ENCODE results near the gene GPLD1. TPM values are rescaled to one million over a fixed set of nuclear protein-coding genes. Genes with fewer than 3 reads are reported as not detected.

The GPLD1 gene
- total and polyA plus RNA-seq, 9 of the 15 experiments (the other 6 are each of a cell fraction or from before 2014, with no cell fraction given), result 0.11 to 1.3 (median 0.82) TPM

DNA sequence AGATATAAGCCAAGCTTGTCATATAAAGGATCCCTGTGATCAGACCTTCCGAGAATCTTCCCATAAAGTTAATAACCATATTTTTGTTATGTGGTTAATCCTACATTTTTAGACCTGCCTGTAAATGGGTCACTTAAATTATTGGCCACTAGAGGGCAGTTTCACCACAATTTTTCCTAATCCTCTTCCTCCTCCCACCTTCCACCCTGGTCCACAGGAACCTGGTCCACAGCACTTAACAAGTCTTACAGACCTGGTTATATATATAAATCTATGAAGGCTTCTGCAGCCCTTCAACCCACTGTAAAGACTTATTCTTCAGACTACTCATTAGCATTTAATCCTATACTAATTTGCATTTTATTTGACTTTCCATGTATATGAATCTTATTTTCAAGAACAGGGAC is 58.3 kb downstream of the GPLD1 start:
- BruUV-seq (replicated peaks), result no TSS peak
- ChIA-PET POLR2A (no interaction called here), CTCF (ENCODE audit: low intra/inter-chr PET ratio) (interaction anchor here (0.6 to 0.9 kb wide), 3 partner anchors 45 to 264 kb away, joined by 3 to 4 read pairs (median 4); no protein-coding TSS in a partner anchor)
- DNase-seq (ENCODE audit: extremely low read depth in 1 of 4, low spot score in 3 of 4) (peak; percentile 67 to 71 (median 68)), ATAC-seq (peak; percentile 90), FAIRE-seq (peak; percentile 71)
- H3K27me3 ChIP-seq (ENCODE audit: control insufficient read depth in 2 of 2, insufficient read depth in 2 of 2, low read length in 2 of 2), result no peaks in the 10 kb centered on the region
- H3K4me3 ChIP-seq, result no peak overlapping the region
- no peaks in the 10 kb centered on the region; the same call in 1 of the 2 replicates for H3K9me3 ChIP-seq (replicated peaks; ENCODE audit: control insufficient read depth, insufficient read depth, low read depth, low read length)
- in situ Hi-C loops (cut with MboI), result no loop called here
- intact Hi-C loops (cut with micrococcal nuclease), result loop anchor here (1.0 to 5.0 kb wide), 3 partner anchors 90 to 640 kb away; no protein-coding TSS in a partner anchor
- no peaks in the 10 kb centered on the region for H3K79me2 ChIP-seq (ENCODE audit: control insufficient read depth, insufficient read depth, low read length)
- H3K27ac ChIP-seq (ENCODE audit: extremely low read depth, low read depth, low read length), result no peak overlapping the region
- H3K36me3 ChIP-seq (ENCODE audit: control insufficient read depth, insufficient read depth, low read length), result peaks cover 25% of the 10 kb centered on the region; the same call in 1 of the 3 replicates
- peaks cover 0 to 8% of the 10 kb centered on the region in 2 experiments; a peak in 3 of 5 replicates for H3K4me1 ChIP-seq (replicated peaks in 1 of 2; ENCODE audit: control insufficient read depth in 2 of 2, insufficient read depth in 2 of 2, low read length in 2 of 2)
- H4K20me1 ChIP-seq (replicated peaks; ENCODE audit: control insufficient read depth, insufficient read depth, low read length), result no peaks in the 10 kb centered on the region
- no peak overlapping the region for H2AFZ ChIP-seq (ENCODE audit: low read depth, low read length)
- no peak overlapping the region for H3K9ac ChIP-seq (ENCODE audit: insufficient read depth in 1 of 2, low read depth in 2 of 2, low read length in 2 of 2)
- H3K4me2 ChIP-seq (ENCODE audit: insufficient read depth, low read length), result no peak overlapping the region
- no peaks in the 10 kb centered on the region for H3K9me1 ChIP-seq (ENCODE audit: control insufficient read depth, insufficient read depth, low read length)
- 21% methylated on average over 1 of the region's 1 CpG for WGBS (ENCODE audit: insufficient coverage, low coverage, missing lambda C conversion rate)
- TF ChIP-seq EZH2 (IDR thresholded peaks at IDR 0.05; ENCODE audit: borderline replicate concordance, low read depth, low read length), result no peak
- TF ChIP-seq NCOA4 (IDR thresholded peaks at IDR 0.05; ENCODE audit: partially characterized antibody), result no peak
- no peak for TF ChIP-seq SMARCE1 (IDR thresholded peaks at IDR 0.05)
- TF ChIP-seq TRIM28 (IDR thresholded peaks at IDR 0.05), result peak; percentile 94
- TF ChIP-seq STAG1 (CRISPR knock-in tag; IDR thresholded peaks at IDR 0.05; ENCODE audit: borderline replicate concordance), result no peak
- TF ChIP-seq ZNF444 (CRISPR knock-in tag; IDR thresholded peaks at IDR 0.05), result no peak
- TF ChIP-seq TCFL5 (CRISPR knock-in tag; conservative IDR thresholded peaks at IDR 0.05), result no peak
- TF ChIP-seq CBX5 (IDR thresholded peaks at IDR 0.05; ENCODE audit: borderline replicate concordance, low read depth), result peak; percentile 90
- TF ChIP-seq HDAC1 (IDR thresholded peaks at IDR 0.05), result no peak
- no peak for TF ChIP-seq RNF2 (IDR thresholded peaks at IDR 0.05)
- TF ChIP-seq SMAD2 (IDR thresholded peaks at IDR 0.05; ENCODE audit: low read depth, low read length), result no peak
- TF ChIP-seq ZNF764 (CRISPR knock-in tag; IDR thresholded peaks at IDR 0.05; ENCODE audit: low read depth), result no peak
- TF ChIP-seq DEAF1 (CRISPR knock-in tag; IDR thresholded peaks at IDR 0.05), result peak; percentile 27; the same call in 1 of the 2 replicates
- no peak for TF ChIP-seq NFATC3 (IDR thresholded peaks at IDR 0.05)
- TF ChIP-seq ZNF589 (CRISPR knock-in tag; IDR thresholded peaks at IDR 0.05; ENCODE audit: low read depth), result no peak
- TF ChIP-seq TGIF2 (CRISPR knock-in tag; IDR thresholded peaks at IDR 0.05), result no peak
- peak; percentile 66; the same call in 1 of the 2 replicates for TF ChIP-seq XRCC3 (IDR thresholded peaks at IDR 0.05)
- TF ChIP-seq KLF10 (CRISPR knock-in tag; IDR thresholded peaks at IDR 0.05), result no peak
- no peak for TF ChIP-seq ARHGAP35 (IDR thresholded peaks at IDR 0.05; ENCODE audit: partially characterized antibody)
- no peak for TF ChIP-seq ZFX (CRISPR knock-in tag; IDR thresholded peaks at IDR 0.05)
- no peak for TF ChIP-seq THAP12 (CRISPR knock-in tag; IDR thresholded peaks at IDR 0.05)
- peak in 1 of 2 experiments; percentile 28; a peak in 1 of 4 replicates for TF ChIP-seq SRF (CRISPR knock-in tag; IDR thresholded peaks at IDR 0.05)
- TF ChIP-seq ZFP30 (CRISPR knock-in tag; IDR thresholded peaks at IDR 0.05; ENCODE audit: borderline replicate concordance), result no peak
